Liver (tissue), 3 donors: ENCODE measurements around the gene CCL27.

Experiments used
- RXRA ChIP-seq, 2 donors: IDR thresholded peaks; 2 replicates each; pipeline ENCODE4 v1.6.1; 2017 to 2018; ENCODE audit warnings: antibody characterized with exemption in 2 of 2, mild to moderate bottlenecking in 1 of 2
- TF ChIP-seq, protein P1 (sequence below): fragments of 150-350 bp; IDR thresholded peaks from 2 replicates; pipeline ENCODE4 v1.5.1; 2017; ENCODE audit warnings: improper control_type of control experiment, low read depth, low read length; ENCODE audit not compliant: missing input control
- donor health status: healthy.
- donor health status: healthy.

- TF ChIP-seq RXRA (IDR thresholded peaks at IDR 0.05): no peak
- TF ChIP-seq, protein P1, sequence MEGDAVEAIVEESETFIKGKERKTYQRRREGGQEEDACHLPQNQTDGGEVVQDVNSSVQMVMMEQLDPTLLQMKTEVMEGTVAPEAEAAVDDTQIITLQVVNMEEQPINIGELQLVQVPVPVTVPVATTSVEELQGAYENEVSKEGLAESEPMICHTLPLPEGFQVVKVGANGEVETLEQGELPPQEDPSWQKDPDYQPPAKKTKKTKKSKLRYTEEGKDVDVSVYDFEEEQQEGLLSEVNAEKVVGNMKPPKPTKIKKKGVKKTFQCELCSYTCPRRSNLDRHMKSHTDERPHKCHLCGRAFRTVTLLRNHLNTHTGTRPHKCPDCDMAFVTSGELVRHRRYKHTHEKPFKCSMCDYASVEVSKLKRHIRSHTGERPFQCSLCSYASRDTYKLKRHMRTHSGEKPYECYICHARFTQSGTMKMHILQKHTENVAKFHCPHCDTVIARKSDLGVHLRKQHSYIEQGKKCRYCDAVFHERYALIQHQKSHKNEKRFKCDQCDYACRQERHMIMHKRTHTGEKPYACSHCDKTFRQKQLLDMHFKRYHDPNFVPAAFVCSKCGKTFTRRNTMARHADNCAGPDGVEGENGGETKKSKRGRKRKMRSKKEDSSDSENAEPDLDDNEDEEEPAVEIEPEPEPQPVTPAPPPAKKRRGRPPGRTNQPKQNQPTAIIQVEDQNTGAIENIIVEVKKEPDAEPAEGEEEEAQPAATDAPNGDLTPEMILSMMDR: no peak
These were observed 2.7 kb downstream of the CCL27 start for GRCh38 chr9:34659592-34660253.
